GM23338 (cell line): ENCODE data around the gene ESRP2. TPM values are rescaled to one million over a fixed set of nuclear protein-coding genes. Genes with fewer than 3 reads are reported as not detected.
A peak's percentile ranks its signal among the peaks of the same experiment; 100 is the strongest.

Experiments used
- ATAC-seq: fragments of 200-7000 bp; cut with Tn5 transposase; 3 replicates; pipeline ENCODE4 v1.9.1; 2020
- DNase-seq: peaks from one replicate; pipeline ENCODE4 v3.0.0-alpha.2; 2015; ENCODE audit warnings: low spot score
- H2AFZ ChIP-seq: fragments of 200-600 bp; sonication (generic); 2 replicates; pipeline ENCODE4 v1.8.0; 2016; ENCODE audit warnings: antibody characterized with exemption, mild to moderate bottlenecking, moderate library complexity
- H3F3A ChIP-seq: fragments of 200-600 bp; sonication (generic); replicated peaks from 2 replicates; pipeline ENCODE4 v1.8.0; 2017; ENCODE audit warnings: antibody characterized with exemption, mixed run types, low read depth
- H3K27ac ChIP-seq: fragments of 200-600 bp; sonication (generic); 2 replicates; pipeline ENCODE4 v1.6.1; 2016; ENCODE audit warnings: low read depth
- H3K27me3 ChIP-seq: fragments of 200-600 bp; sonication (generic); 2 replicates; pipeline ENCODE4 v1.8.0; 2016; ENCODE audit warnings: mild to moderate bottlenecking, mixed run types, moderate library complexity; ENCODE audit not compliant: insufficient read depth
- H3K36me3 ChIP-seq: fragments of 200-600 bp; sonication (generic); 2 replicates; pipeline ENCODE4 v1.8.0; 2016; ENCODE audit warnings: mild to moderate bottlenecking; ENCODE audit not compliant: insufficient read depth
- H3K4me1 ChIP-seq: fragments of 200-600 bp; sonication (generic); 2 replicates; pipeline ENCODE4 v1.8.0; 2016; ENCODE audit warnings: mild to moderate bottlenecking, moderate library complexity; ENCODE audit not compliant: insufficient read depth
- H3K4me2 ChIP-seq: fragments of 200-600 bp; sonication (generic); 2 replicates; pipeline ENCODE4 v1.7.1; 2017; ENCODE audit warnings: mixed run types
- H3K4me3 ChIP-seq: fragments of 200-600 bp; sonication (generic); 2 replicates; pipeline ENCODE4 v1.6.1; 2016; ENCODE audit warnings: mixed run types
- H3K79me2 ChIP-seq: fragments of 200-600 bp; sonication (generic); replicated peaks from 2 replicates; pipeline ENCODE4 v1.8.0; 2017; ENCODE audit warnings: mild to moderate bottlenecking; ENCODE audit not compliant: insufficient read depth
- H3K9me2 ChIP-seq: fragments of 200-600 bp; sonication (generic); 2 replicates; pipeline ENCODE4 v1.8.0; 2017; ENCODE audit not compliant: insufficient read depth
- H4K20me1 ChIP-seq: fragments of 200-600 bp; sonication (generic); replicated peaks from 2 replicates; pipeline ENCODE4 v1.8.0; 2017; ENCODE audit warnings: mild to moderate bottlenecking; ENCODE audit not compliant: insufficient read depth
- H3K27ac Mint-ChIP-seq: 2 replicates; pipeline ENCODE4 v1.8.0; 2020; ENCODE audit warnings: inconsistent platforms, mild to moderate bottlenecking, moderate library complexity, mixed read lengths
- H3K27me3 Mint-ChIP-seq: 3 replicates; pipeline ENCODE4 v1.8.0; 2022; ENCODE audit warnings: low read depth, mild to moderate bottlenecking, moderate library complexity, mixed read lengths, inconsistent platforms; ENCODE audit not compliant: insufficient read depth, poor library complexity
- H3K36me3 Mint-ChIP-seq: 3 replicates; pipeline ENCODE4 v1.8.0; 2021; ENCODE audit warnings: low read depth, mild to moderate bottlenecking, inconsistent platforms, moderate library complexity, mixed read lengths
- H3K4me1 Mint-ChIP-seq: 3 replicates; pipeline ENCODE4 v1.8.0; 2020; ENCODE audit warnings: mild to moderate bottlenecking, inconsistent platforms, mixed read lengths
- H3K4me3 Mint-ChIP-seq: 3 replicates; pipeline ENCODE4 v1.8.0; 2021; ENCODE audit warnings: moderate library complexity, mild to moderate bottlenecking, inconsistent platforms, mixed read lengths
- H3K9me3 Mint-ChIP-seq: 3 replicates; pipeline ENCODE4 v1.8.0; 2020; ENCODE audit warnings: moderate library complexity, mild to moderate bottlenecking, inconsistent platforms, mixed read lengths
- CREB1 ChIP-seq: fragments of 250-450 bp; sonication (Bioruptor Pico); IDR thresholded peaks from 2 replicates; pipeline ENCODE4 v1.5.0; 2020; ENCODE audit warnings: low read depth, mild to moderate bottlenecking, moderate library complexity
- EZH2 ChIP-seq: fragments of 200-600 bp; sonication (generic); IDR thresholded peaks from one replicate; pipeline ENCODE4 v1.8.0; 2017; ENCODE audit warnings: antibody characterized with exemption, mild to moderate bottlenecking, low read depth; ENCODE audit not compliant: unreplicated experiment
- EZH2phosphoT487 ChIP-seq: fragments of 200-600 bp; sonication (generic); IDR thresholded peaks from one replicate; pipeline ENCODE4 v1.8.1; 2018; ENCODE audit warnings: antibody characterized with exemption; ENCODE audit not compliant: unreplicated experiment
- JUNB ChIP-seq: IDR thresholded peaks from one replicate; pipeline ENCODE4 v1.6.1; 2016; ENCODE audit warnings: antibody characterized with exemption; ENCODE audit not compliant: unreplicated experiment
- NANOG ChIP-seq: IDR thresholded peaks from 2 replicates; pipeline ENCODE4 v1.6.1; 2016; ENCODE audit warnings: antibody characterized with exemption, borderline replicate concordance
- POLR2AphosphoS5 ChIP-seq: IDR thresholded peaks from 2 replicates; pipeline ENCODE4 v1.6.1; 2016; ENCODE audit warnings: antibody characterized with exemption, low read depth
- STAT1 ChIP-seq: IDR thresholded peaks from one replicate; pipeline ENCODE4 v1.6.1; 2016; ENCODE audit warnings: antibody characterized with exemption; ENCODE audit not compliant: unreplicated experiment
- ZNF114 ChIP-seq: fragments of 250-450 bp; sonication (Bioruptor Pico); IDR thresholded peaks from 2 replicates; pipeline ENCODE4 v1.5.0; 2020; ENCODE audit warnings: mild to moderate bottlenecking, moderate library complexity
- ZNF331 ChIP-seq: fragments of 250-450 bp; sonication (Bioruptor Pico); IDR thresholded peaks from 2 replicates; pipeline ENCODE4 v1.5.0; 2020; ENCODE audit warnings: low read depth, mild to moderate bottlenecking, moderate library complexity
- polyA plus RNA-seq: library from polyadenylated mRNA; unstranded; fragments of >200 nt; fragmentation: Nextera tagmentation; extraction: Ambion mirVana; gene quantifications from 2 replicates; pipeline ENCODE4 v1.2.1, GENCODE V29; 2016
- total RNA-seq: library from RNA; depleted of rRNA; stranded (reverse); fragments of >200 nt; shearing (Covaris generic); gene quantifications from 2 replicates; pipeline ENCODE4 v1.2.3, GENCODE V29; 2014
- TF ChIP-seq, protein P1 (sequence below): fragments of 250-450 bp; sonication (Bioruptor Pico); IDR thresholded peaks from 2 replicates; pipeline ENCODE4 v1.5.0; 2020; ENCODE audit warnings: mild to moderate bottlenecking, moderate library complexity
- TF ChIP-seq, protein P2 (sequence below), 2 experiments: fragments of 200-600 bp in 1 of 2; sonication (generic) in 1 of 2; conservative IDR thresholded peaks; 2 replicates each; pipeline versions ENCODE4 v1.5.1 to v1.6.1; 2016 to 2017; ENCODE audit warnings: antibody characterized with exemption in 2 of 2, low read depth in 2 of 2, mild to moderate bottlenecking in 2 of 2, moderate library complexity in 1 of 2
- TF ChIP-seq, protein P3 (sequence below): IDR thresholded peaks from 2 replicates; pipeline ENCODE4 v1.6.1; 2016; ENCODE audit warnings: antibody characterized with exemption
- TF ChIP-seq, protein P4 (sequence below): IDR thresholded peaks from one replicate; pipeline ENCODE4 v1.6.1; 2018; ENCODE audit warnings: antibody characterized with exemption; ENCODE audit not compliant: unreplicated experiment

Gene ESRP2
- total and polyA plus RNA-seq, 2 experiments from 2014 or later = 16.2 to 44.0 TPM

DNA sequence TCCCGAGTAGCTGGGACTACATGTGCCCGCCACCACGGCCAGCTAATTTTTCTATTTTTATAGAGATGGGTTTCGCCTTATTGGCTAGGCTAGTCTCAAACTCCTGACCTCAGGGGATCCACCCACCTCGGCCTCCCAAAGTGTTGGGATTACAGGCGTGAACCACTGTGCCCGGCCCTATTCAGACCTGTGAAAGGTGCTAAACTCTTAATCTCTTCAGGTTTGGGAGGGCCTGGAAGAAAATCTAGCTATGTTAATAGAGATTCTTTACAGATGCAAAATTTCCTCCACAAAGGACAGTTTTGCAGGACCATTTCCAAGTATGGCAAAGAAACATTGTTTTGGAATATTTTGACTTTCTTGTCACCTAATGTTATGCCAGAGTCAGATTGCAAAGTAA lies 6.2 kb upstream of the ESRP2 start (continued):
- TF ChIP-seq EZH2 = no peak

DNA sequence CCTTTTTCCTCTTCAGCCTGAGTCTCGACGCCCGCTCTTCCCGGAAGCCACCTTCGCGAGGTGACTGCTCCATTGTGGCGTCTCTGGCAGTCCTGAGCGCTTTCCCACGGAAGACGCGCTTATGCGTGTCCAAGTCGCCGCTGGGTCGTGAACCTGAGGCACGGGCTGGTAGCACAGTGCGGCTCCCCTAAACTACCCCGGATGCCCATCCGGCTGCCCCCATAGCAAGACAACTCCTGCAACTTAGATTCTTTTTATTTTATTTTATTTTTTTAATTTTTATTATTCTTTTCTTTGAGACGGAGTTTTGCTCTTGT lies 2.1 kb upstream of the ESRP2 start:
- Histone ChIP-seq H3K27ac (peak overlapping the region; percentile 97), H4K20me1 (peaks cover 13% of the 10 kb centered on the region), H3K36me3 (0 out of 2 replicates have a peak, but pooled peaks cover 1% of the 10 kb centered on the region), H3F3A (peaks cover 18% of the 10 kb centered on the region), H3K4me1 (peaks cover 17% of the 10 kb centered on the region), H3K79me2 (peaks cover 19% of the 10 kb centered on the region), H3K27me3 (peaks cover 3% of the 10 kb centered on the region; the same call in 1 of the 2 replicates), H3K9me2 (no peaks in the 10 kb centered on the region), H2AFZ (peak overlapping the region; percentile 49; the same call in 1 of the 2 replicates), H3K4me2 (peak overlapping the region; percentile 86), H3K4me3 (peak overlapping the region; percentile 57)
- H3K36me3 Mint-ChIP-seq = peaks cover 3% of the 10 kb centered on the region; the same call in 1 of the 3 replicates
- H3K27me3 Mint-ChIP-seq = peaks cover 24% of the 10 kb centered on the region
- ATAC-seq (no peak), DNase-seq (no peak)
- H3K9me3 Mint-ChIP-seq = peaks cover 4% of the 10 kb centered on the region
- no peak for TF ChIP-seq STAT1
- TF ChIP-seq EZH2phosphoT487 = no peak
- no peak for TF ChIP-seq ZNF331 (CRISPR knock-in tag)
- TF ChIP-seq, protein P1, sequence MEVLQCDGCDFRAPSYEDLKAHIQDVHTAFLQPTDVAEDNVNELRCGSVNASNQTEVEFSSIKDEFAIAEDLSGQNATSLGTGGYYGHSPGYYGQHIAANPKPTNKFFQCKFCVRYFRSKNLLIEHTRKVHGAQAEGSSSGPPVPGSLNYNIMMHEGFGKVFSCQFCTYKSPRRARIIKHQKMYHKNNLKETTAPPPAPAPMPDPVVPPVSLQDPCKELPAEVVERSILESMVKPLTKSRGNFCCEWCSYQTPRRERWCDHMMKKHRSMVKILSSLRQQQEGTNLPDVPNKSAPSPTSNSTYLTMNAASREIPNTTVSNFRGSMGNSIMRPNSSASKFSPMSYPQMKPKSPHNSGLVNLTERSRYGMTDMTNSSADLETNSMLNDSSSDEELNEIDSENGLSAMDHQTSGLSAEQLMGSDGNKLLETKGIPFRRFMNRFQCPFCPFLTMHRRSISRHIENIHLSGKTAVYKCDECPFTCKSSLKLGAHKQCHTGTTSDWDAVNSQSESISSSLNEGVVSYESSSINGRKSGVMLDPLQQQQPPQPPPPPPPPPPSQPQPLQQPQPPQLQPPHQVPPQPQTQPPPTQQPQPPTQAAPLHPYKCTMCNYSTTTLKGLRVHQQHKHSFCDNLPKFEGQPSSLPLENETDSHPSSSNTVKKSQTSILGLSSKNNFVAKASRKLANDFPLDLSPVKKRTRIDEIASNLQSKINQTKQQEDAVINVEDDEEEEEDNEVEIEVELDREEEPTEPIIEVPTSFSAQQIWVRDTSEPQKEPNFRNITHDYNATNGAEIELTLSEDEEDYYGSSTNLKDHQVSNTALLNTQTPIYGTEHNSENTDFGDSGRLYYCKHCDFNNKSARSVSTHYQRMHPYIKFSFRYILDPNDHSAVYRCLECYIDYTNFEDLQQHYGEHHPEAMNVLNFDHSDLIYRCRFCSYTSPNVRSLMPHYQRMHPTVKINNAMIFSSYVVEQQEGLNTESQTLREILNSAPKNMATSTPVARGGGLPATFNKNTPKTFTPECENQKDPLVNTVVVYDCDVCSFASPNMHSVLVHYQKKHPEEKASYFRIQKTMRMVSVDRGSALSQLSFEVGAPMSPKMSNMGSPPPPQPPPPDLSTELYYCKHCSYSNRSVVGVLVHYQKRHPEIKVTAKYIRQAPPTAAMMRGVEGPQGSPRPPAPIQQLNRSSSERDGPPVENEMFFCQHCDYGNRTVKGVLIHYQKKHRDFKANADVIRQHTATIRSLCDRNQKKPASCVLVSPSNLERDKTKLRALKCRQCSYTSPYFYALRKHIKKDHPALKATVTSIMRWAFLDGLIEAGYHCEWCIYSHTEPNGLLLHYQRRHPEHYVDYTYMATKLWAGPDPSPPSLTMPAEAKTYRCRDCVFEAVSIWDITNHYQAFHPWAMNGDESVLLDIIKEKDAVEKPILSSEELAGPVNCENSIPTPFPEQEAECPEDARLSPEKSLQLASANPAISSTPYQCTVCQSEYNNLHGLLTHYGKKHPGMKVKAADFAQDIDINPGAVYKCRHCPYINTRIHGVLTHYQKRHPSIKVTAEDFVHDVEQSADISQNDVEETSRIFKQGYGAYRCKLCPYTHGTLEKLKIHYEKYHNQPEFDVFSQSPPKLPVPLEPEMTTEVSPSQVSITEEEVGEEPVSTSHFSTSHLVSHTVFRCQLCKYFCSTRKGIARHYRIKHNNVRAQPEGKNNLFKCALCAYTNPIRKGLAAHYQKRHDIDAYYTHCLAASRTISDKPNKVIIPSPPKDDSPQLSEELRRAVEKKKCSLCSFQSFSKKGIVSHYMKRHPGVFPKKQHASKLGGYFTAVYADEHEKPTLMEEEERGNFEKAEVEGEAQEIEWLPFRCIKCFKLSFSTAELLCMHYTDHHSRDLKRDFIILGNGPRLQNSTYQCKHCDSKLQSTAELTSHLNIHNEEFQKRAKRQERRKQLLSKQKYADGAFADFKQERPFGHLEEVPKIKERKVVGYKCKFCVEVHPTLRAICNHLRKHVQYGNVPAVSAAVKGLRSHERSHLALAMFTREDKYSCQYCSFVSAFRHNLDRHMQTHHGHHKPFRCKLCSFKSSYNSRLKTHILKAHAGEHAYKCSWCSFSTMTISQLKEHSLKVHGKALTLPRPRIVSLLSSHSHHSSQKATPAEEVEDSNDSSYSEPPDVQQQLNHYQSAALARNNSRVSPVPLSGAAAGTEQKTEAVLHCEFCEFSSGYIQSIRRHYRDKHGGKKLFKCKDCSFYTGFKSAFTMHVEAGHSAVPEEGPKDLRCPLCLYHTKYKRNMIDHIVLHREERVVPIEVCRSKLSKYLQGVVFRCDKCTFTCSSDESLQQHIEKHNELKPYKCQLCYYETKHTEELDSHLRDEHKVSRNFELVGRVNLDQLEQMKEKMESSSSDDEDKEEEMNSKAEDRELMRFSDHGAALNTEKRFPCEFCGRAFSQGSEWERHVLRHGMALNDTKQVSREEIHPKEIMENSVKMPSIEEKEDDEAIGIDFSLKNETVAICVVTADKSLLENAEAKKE (CRISPR knock-in tag) = no peak
- TF ChIP-seq, protein P2, sequence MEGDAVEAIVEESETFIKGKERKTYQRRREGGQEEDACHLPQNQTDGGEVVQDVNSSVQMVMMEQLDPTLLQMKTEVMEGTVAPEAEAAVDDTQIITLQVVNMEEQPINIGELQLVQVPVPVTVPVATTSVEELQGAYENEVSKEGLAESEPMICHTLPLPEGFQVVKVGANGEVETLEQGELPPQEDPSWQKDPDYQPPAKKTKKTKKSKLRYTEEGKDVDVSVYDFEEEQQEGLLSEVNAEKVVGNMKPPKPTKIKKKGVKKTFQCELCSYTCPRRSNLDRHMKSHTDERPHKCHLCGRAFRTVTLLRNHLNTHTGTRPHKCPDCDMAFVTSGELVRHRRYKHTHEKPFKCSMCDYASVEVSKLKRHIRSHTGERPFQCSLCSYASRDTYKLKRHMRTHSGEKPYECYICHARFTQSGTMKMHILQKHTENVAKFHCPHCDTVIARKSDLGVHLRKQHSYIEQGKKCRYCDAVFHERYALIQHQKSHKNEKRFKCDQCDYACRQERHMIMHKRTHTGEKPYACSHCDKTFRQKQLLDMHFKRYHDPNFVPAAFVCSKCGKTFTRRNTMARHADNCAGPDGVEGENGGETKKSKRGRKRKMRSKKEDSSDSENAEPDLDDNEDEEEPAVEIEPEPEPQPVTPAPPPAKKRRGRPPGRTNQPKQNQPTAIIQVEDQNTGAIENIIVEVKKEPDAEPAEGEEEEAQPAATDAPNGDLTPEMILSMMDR (conservative IDR thresholded peaks at IDR 0.05; ENCODE audit: low read depth in 2 of 2) = no peak
- no peak for TF ChIP-seq JUNB
- TF ChIP-seq, protein P3, sequence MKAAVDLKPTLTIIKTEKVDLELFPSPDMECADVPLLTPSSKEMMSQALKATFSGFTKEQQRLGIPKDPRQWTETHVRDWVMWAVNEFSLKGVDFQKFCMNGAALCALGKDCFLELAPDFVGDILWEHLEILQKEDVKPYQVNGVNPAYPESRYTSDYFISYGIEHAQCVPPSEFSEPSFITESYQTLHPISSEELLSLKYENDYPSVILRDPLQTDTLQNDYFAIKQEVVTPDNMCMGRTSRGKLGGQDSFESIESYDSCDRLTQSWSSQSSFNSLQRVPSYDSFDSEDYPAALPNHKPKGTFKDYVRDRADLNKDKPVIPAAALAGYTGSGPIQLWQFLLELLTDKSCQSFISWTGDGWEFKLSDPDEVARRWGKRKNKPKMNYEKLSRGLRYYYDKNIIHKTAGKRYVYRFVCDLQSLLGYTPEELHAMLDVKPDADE = no peak
- TF ChIP-seq CREB1 = no peak
- TF ChIP-seq POLR2AphosphoS5 = no peak
- TF ChIP-seq EZH2 = no peak
- TF ChIP-seq NANOG = no peak
- TF ChIP-seq, protein P4, sequence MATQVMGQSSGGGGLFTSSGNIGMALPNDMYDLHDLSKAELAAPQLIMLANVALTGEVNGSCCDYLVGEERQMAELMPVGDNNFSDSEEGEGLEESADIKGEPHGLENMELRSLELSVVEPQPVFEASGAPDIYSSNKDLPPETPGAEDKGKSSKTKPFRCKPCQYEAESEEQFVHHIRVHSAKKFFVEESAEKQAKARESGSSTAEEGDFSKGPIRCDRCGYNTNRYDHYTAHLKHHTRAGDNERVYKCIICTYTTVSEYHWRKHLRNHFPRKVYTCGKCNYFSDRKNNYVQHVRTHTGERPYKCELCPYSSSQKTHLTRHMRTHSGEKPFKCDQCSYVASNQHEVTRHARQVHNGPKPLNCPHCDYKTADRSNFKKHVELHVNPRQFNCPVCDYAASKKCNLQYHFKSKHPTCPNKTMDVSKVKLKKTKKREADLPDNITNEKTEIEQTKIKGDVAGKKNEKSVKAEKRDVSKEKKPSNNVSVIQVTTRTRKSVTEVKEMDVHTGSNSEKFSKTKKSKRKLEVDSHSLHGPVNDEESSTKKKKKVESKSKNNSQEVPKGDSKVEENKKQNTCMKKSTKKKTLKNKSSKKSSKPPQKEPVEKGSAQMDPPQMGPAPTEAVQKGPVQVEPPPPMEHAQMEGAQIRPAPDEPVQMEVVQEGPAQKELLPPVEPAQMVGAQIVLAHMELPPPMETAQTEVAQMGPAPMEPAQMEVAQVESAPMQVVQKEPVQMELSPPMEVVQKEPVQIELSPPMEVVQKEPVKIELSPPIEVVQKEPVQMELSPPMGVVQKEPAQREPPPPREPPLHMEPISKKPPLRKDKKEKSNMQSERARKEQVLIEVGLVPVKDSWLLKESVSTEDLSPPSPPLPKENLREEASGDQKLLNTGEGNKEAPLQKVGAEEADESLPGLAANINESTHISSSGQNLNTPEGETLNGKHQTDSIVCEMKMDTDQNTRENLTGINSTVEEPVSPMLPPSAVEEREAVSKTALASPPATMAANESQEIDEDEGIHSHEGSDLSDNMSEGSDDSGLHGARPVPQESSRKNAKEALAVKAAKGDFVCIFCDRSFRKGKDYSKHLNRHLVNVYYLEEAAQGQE = no peak
- TF ChIP-seq ZNF114 (CRISPR knock-in tag) = no peak
- peaks cover 24% of the 10 kb centered on the region for H3K4me1 Mint-ChIP-seq
- peak overlapping the region; percentile 85 for H3K27ac Mint-ChIP-seq
- H3K4me3 Mint-ChIP-seq = peak overlapping the region; percentile 73
